Smooth muscle cell (in vitro differentiated cells): ENCODE data around the gene SNAI3. TPM values are rescaled to one million over a fixed set of nuclear protein-coding genes. Genes with fewer than 3 reads are reported as not detected.

Source experiments
- DNase-seq: peaks from one replicate; lab custom pipeline; 2025; ENCODE audit not compliant: unreplicated experiment; lab: John Stamatoyannopoulos, UW
- H2AFZ ChIP-seq: fragments of 200-600 bp; sonication (generic); 2 replicates; pipeline ENCODE4 v1.6.0; 2016; ENCODE audit warnings: antibody characterized with exemption, low read depth, mild to moderate bottlenecking
- H3F3A ChIP-seq: fragments of 200-600 bp; sonication (generic); 2 replicates; pipeline ENCODE4 v1.6.0; 2017; ENCODE audit warnings: antibody characterized with exemption, low read depth
- H3K27ac ChIP-seq: fragments of 200-600 bp; sonication (generic); 2 replicates; pipeline ENCODE4 v1.5.1; 2016; ENCODE audit warnings: low read depth, mild to moderate bottlenecking
- H3K27me3 ChIP-seq: fragments of 200-600 bp; sonication (generic); 2 replicates; pipeline ENCODE4 v1.6.1; 2016; ENCODE audit warnings: low read depth, mild to moderate bottlenecking
- H3K36me3 ChIP-seq: fragments of 200-600 bp; sonication (generic); 2 replicates; pipeline ENCODE4 v1.5.1; 2016; ENCODE audit warnings: low read depth
- H3K4me1 ChIP-seq: fragments of 200-600 bp; sonication (generic); 2 replicates; pipeline ENCODE4 v1.5.1; 2016; ENCODE audit warnings: low read depth
- H3K4me2 ChIP-seq: fragments of 200-600 bp; sonication (generic); 2 replicates; pipeline ENCODE4 v1.6.0; 2016; ENCODE audit warnings: mild to moderate bottlenecking
- H3K4me3 ChIP-seq: fragments of 200-600 bp; sonication (generic); 2 replicates; pipeline ENCODE4 v1.5.1; 2016; ENCODE audit warnings: mild to moderate bottlenecking
- H3K79me2 ChIP-seq: fragments of 200-600 bp; sonication (generic); 2 replicates; pipeline ENCODE4 v1.6.0; 2016; ENCODE audit warnings: low read depth, mild to moderate bottlenecking
- H3K9ac ChIP-seq: fragments of 200-600 bp; sonication (generic); 2 replicates; pipeline ENCODE4 v1.6.0; 2016; ENCODE audit warnings: low read depth
- H3K9me3 ChIP-seq: fragments of 200-600 bp; sonication (generic); replicated peaks from 2 replicates; pipeline ENCODE4 v1.5.1; 2016; ENCODE audit warnings: low read depth
- H4K20me1 ChIP-seq: fragments of 200-600 bp; sonication (generic); 2 replicates; pipeline ENCODE4 v1.6.0; 2016; ENCODE audit warnings: low read depth
- WGBS: methylation state at CpG from one replicate; pipeline ENCODE4 v1.1.7; 2016; ENCODE audit warnings: low lambda C conversion rate; 5-methylcytosine and 5-hydroxymethylcytosine counted together
- polyA plus RNA-seq: library from polyadenylated mRNA; unstranded; fragments of >200 nt; fragmentation: Nextera tagmentation; extraction: Ambion mirVana; gene quantifications from 2 replicates; pipeline ENCODE4 v1.2.1, GENCODE V29; 2016
- total RNA-seq: library from RNA; depleted of rRNA; stranded (reverse); fragments of >200 nt; gene quantifications from 2 replicates; pipeline ENCODE4 v1.2.3, GENCODE V29; 2014
- TF ChIP-seq, protein P1 (sequence below): fragments of 200-600 bp; sonication (generic); IDR thresholded peaks from 2 replicates; pipeline ENCODE4 v1.5.1; 2017; ENCODE audit warnings: borderline replicate concordance, mild to moderate bottlenecking, antibody characterized with exemption; ENCODE audit not compliant: insufficient read depth, poor library complexity, severe bottlenecking

The SNAI3 gene
- total and polyA plus RNA-seq, 2 experiments from 2014 or later = 0.22 to 1.4 TPM

DNA sequence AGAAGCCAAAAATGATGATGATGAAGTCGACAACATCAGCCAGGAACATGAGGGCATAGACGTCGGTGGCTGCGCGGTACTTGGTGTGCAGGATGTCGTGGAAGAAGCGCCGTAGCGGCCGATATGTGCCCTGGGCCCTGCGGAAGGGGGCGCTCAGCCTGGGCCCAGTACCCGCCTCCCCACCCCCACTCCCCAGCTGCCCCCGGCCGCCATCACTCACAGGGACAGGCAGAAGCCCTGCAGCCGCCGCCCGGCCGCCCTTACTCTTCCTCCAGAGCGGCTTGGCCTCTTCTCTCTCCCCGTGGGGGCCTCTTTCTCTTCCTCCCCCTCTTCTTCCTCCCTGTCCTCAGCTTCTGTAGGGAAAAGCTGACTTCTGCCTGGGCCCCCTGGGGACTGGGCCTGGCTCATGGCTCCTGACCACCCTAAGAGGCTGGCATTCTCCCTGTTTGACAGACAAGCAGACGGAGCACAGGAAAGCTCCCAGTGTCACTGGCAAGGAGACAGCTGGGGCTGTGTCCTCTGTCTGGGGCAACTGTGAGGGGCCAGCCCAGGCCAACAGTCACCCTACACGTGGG is 34.2 kb upstream of the SNAI3 start:
- peaks cover 6% of the 10 kb centered on the region for H3K36me3 ChIP-seq
- TF ChIP-seq, protein P1, sequence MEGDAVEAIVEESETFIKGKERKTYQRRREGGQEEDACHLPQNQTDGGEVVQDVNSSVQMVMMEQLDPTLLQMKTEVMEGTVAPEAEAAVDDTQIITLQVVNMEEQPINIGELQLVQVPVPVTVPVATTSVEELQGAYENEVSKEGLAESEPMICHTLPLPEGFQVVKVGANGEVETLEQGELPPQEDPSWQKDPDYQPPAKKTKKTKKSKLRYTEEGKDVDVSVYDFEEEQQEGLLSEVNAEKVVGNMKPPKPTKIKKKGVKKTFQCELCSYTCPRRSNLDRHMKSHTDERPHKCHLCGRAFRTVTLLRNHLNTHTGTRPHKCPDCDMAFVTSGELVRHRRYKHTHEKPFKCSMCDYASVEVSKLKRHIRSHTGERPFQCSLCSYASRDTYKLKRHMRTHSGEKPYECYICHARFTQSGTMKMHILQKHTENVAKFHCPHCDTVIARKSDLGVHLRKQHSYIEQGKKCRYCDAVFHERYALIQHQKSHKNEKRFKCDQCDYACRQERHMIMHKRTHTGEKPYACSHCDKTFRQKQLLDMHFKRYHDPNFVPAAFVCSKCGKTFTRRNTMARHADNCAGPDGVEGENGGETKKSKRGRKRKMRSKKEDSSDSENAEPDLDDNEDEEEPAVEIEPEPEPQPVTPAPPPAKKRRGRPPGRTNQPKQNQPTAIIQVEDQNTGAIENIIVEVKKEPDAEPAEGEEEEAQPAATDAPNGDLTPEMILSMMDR = no peak

DNA sequence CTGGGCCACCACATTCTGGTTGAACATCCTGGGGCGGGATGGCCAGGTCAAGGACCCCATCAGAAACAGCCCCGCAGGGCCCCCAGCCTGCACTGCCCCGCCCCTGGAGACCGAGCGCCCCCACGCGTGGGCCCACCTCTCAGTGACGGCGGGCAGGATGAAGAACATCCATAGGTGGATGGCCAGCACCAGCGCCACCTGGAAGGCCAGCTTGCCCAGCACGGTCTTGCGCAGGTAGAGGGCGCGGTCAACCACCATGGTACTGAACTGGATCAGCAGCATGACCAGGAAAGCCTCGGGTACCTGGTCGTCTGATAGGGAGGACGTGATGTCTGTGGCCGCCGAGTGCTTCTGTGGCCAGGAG is 33.6 kb upstream of the SNAI3 start:
- WGBS = 95% methylated on average over 18 of the region's 19 CpGs
- Histone ChIP-seq H3K4me1 (no peaks in the 10 kb centered on the region), H3K27ac (no peak overlapping the region), H3K27me3 (no peaks in the 10 kb centered on the region), H4K20me1 (peaks cover 3% of the 10 kb centered on the region), H3K4me2 (no peak overlapping the region), H3K4me3 (no peak overlapping the region), H3F3A (no peaks in the 10 kb centered on the region), H3K79me2 (no peaks in the 10 kb centered on the region), H3K9ac (no peak overlapping the region), H3K36me3 (peaks cover 6% of the 10 kb centered on the region), H3K9me3 (no peaks in the 10 kb centered on the region), H2AFZ (no peak overlapping the region)
- TF ChIP-seq, protein P1 = no peak
- DNase-seq = no peak

More for the DNA sequence above, 34.2 kb upstream of the SNAI3 start:
- no peak overlapping the region for H3K4me3 ChIP-seq
- H3K79me2 ChIP-seq = no peaks in the 10 kb centered on the region
- no peaks in the 10 kb centered on the region for H3K4me1 ChIP-seq
- H3K4me2 ChIP-seq = no peak overlapping the region
- no peak overlapping the region for H3K27ac ChIP-seq
- 99% methylated on average over 20 of the region's 23 CpGs for WGBS
- H2AFZ ChIP-seq = no peak overlapping the region
- no peak overlapping the region for H3K9ac ChIP-seq
- DNase-seq = no peak
- peaks cover 3% of the 10 kb centered on the region for H4K20me1 ChIP-seq
- H3F3A ChIP-seq = no peaks in the 10 kb centered on the region
- no peaks in the 10 kb centered on the region for H3K27me3 ChIP-seq
- no peaks in the 10 kb centered on the region for H3K9me3 ChIP-seq

DNA sequence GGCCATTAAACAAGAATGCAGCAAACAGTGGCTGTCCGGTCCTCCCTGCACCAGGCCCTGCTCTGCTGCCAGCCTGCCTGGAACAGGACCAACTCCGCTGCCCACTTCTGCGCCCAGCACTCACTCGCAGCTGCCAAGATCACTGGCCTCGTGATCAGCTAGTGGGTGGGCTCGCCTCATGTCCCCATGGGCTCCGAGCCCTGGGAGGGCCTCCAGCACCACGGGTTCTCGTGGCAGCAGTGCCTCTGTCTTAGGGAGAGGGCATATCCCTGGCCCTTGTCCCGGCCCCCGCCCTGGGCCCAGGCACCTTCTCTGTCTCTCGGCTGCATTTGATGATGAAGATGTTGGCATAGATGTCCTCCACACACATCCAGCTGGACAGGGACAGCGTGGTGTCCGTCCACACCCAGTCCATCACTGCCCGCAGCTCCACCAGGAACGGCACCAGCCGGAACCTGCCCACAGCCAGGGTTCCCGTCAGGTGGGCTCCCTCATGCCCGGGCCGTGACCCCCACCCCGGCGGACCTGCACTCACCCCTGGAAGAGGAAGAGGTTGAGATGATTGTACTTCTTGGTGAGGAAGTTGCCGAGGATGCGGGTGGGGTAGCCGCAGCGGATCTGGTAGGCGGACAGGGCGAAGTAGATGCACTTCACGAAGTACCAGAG is 33.1 kb upstream of the SNAI3 start:
- Histone ChIP-seq H3K4me1 (no peaks in the 10 kb centered on the region), H3K27me3 (no peaks in the 10 kb centered on the region), H3K27ac (no peak overlapping the region), H3K9ac (no peak overlapping the region), H3K4me3 (no peak overlapping the region), H3F3A (no peaks in the 10 kb centered on the region), H3K36me3 (peaks cover 6% of the 10 kb centered on the region), H3K4me2 (no peak overlapping the region), H2AFZ (no peak overlapping the region), H3K9me3 (no peaks in the 10 kb centered on the region), H3K79me2 (no peaks in the 10 kb centered on the region), H4K20me1 (peaks cover 6% of the 10 kb centered on the region)
- TF ChIP-seq, protein P1 = no peak
- WGBS = 98% methylated on average over 29 of the region's 29 CpGs
- no peak for DNase-seq

DNA sequence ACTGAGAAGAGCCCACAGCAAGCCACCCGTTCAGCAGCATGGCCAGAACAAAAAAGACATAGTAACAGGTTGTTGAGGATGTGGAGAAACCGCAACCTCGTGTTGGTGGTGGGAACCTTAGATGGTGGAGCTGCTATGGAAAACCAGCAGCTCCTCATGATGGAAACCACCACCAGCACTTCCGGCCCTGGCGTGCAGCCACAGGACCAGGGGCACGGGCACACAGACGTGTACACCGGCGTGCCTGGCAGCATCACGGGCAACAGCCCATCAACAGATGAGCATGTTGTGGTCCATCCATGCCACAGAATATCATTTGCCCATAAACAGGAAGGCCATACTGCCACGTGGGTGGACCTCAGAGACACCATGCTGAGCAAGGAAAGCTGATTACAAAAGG is 31.9 kb upstream of the SNAI3 start:
- Histone ChIP-seq H3K27me3 (no peaks in the 10 kb centered on the region), H3K4me3 (no peak overlapping the region), H2AFZ (no peak overlapping the region), H3K36me3 (peaks cover 6% of the 10 kb centered on the region), H3K4me2 (no peak overlapping the region), H3K9ac (no peak overlapping the region), H3K79me2 (no peaks in the 10 kb centered on the region), H3K27ac (no peak overlapping the region), H3F3A (no peaks in the 10 kb centered on the region), H4K20me1 (peaks cover 17% of the 10 kb centered on the region), H3K9me3 (no peaks in the 10 kb centered on the region), H3K4me1 (no peaks in the 10 kb centered on the region)
- no peak for DNase-seq
- TF ChIP-seq, protein P1 = no peak
- 98% methylated on average over 11 of the region's 11 CpGs for WGBS
